ENCODE data around the gene PRR16.

- TF ChIP-seq CTCF (IDR thresholded peaks at IDR 0.05; ENCODE audit: low read length) (no peak), EZH2 (optimal IDR thresholded peaks at IDR 0.05; ENCODE audit: low read depth, low read length) (no peak), EZH2phosphoT487 (IDR thresholded peaks at IDR 0.05; ENCODE audit: low read length) (no peak)
Measured at GRCh38 chr5:120610145-120610544, 146.0 kb downstream of the PRR16 start.
